Left lung (tissue), 10 donors: ENCODE measurements around the gene KIF26B. TPM values are rescaled to one million over a fixed set of nuclear protein-coding genes. Genes with fewer than 3 reads are reported as not detected.

Experiments
- ATAC-seq: fragments of 200-7000 bp; cut with Tn5 transposase; one replicate; pipeline ENCODE4 v1.9.1; 2020; ENCODE audit warnings: moderate library complexity
- DNase-seq, 4 donors: peaks; one replicate each; pipeline ENCODE4 v3.0.0-alpha.2; 2013 to 2020
- H3K27ac ChIP-seq, 2 donors: fragments of 200-600 bp; sonication (generic) in 1 of 2; one replicate each; pipeline versions ENCODE4 v1.5.0 to v1.8.0; 2020 to 2021
- H3K27me3 ChIP-seq, 2 donors: fragments of 200-600 bp; sonication (generic) in 1 of 2; one replicate each; pipeline versions ENCODE4 v1.5.0 to v1.8.0; 2020 to 2021
- H3K36me3 ChIP-seq, 2 donors: fragments of 200-600 bp; sonication (generic) in 1 of 2; one replicate each; pipeline versions ENCODE4 v1.5.0 to v1.8.0; 2020 to 2021
- H3K4me1 ChIP-seq, 2 donors: fragments of 200-600 bp; one replicate each; pipeline ENCODE4 v1.8.0; 2021
- H3K4me3 ChIP-seq, 2 donors: fragments of 200-600 bp; sonication (generic) in 1 of 2; one replicate each; pipeline versions ENCODE4 v1.5.0 to v1.8.0; 2020 to 2021; ENCODE audit warnings: mild to moderate bottlenecking in 1 of 2
- H3K9me3 ChIP-seq, 2 donors: fragments of 200-600 bp; sonication (generic) in 1 of 2; one replicate each; pipeline versions ENCODE4 v1.5.0 to v1.8.0; 2020 to 2021
- CTCF ChIP-seq, 2 donors: fragments of 200-600 bp; sonication (generic) in 1 of 2; IDR thresholded peaks; one replicate each; pipeline versions ENCODE4 v1.5.0 to v1.8.0; 2021; ENCODE audit warnings: antibody characterized with exemption in 2 of 2
- intact Hi-C, 2 donors: fragments of 100-400 bp; cut with DNase I; formaldehyde crosslinking; loops; one replicate each; pipeline versions ENCODE4 v1.11.2 to v1.14.2; 2022
- polyA plus RNA-seq, 6 donors: library from polyadenylated mRNA; unstranded; fragments of 120-200 nt; gene quantifications; one replicate each; pipeline ENCODE4 v1.2.1, GENCODE V29; 2013; ENCODE audit not compliant: insufficient read length in 6 of 6
- total RNA-seq, 2 donors: library from RNA; stranded (reverse); fragmentation: NEBNext Ultra II Directional; extraction: Animal tissue kit (Norgen Biotek cat#: 25700); gene quantifications; one replicate each; pipeline ENCODE4 v1.2.1, GENCODE V29; 2021
- donor health status: DM: no; HTN: yes; CAD: no.
- donor health status: DM: no; HTN: no; CAD: no.

Gene KIF26B
- total and polyA plus RNA-seq, 8 donors, result 3.9 to 28.3 (median 6.5) TPM

DNA sequence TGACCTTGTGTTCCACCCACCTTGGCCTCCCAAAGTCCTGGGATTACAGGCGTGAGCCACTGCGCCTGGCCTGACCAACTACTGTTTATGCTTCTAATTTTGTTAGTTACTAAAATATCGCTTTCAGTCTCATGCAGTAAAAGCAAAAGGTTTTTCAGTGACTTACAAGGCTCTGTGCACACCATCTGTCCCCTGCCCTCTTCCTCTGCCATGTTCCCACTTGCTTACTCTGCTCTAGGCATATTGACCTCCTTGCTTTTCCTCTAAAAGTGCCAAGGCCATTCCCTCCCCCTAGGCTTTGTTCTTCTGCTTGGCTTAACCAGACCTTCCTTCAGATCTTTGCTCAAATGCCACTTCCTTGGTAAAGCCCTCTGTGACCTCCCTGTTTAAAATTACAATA, 276.9 kb downstream of the KIF26B start:
- no peaks in the 10 kb centered on the region for H3K27me3 ChIP-seq
- H3K4me3 ChIP-seq, result no peak overlapping the region
- H3K4me1 ChIP-seq, result no peaks in the 10 kb centered on the region
- intact Hi-C loops, result no loop called here
- TF ChIP-seq CTCF (IDR thresholded peaks at IDR 0.05), result no peak
- DNase-seq, result no peak
- ATAC-seq, result no peak
- H3K36me3 ChIP-seq, result no peaks in the 10 kb centered on the region
- H3K9me3 ChIP-seq, result no peaks in the 10 kb centered on the region
- H3K27ac ChIP-seq, result no peak overlapping the region

DNA sequence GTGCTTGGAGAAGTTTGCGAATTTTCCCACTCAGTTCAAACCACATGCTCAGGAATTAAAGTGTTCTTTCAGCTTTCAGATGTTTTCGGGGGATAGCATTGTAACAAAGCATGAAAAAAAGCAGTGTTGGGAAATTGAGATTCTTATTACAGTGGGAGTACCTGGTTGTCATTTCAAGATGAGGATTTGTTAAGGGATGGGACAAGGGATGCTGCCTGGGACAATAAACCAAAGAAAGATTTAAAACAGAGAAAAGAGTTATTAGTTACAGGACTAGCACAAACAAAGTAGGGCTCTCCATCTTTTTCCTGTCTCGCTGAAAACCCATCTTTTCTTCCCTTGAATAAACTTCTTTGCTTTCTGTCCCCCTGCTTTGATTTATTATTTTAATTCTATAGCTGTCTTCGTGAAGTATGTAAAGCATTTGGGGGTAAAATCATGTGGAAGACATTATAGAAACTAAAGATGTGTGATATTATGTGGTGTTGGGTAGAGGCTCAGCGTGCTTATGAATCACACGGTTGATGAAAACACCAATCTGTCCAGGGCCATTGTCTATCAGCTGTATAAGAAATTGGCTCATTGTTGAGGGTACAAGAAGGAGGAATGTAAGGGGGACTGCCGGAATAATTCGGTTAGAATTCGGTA, 277.6 kb downstream of the KIF26B start:
- DNase-seq (no peak), ATAC-seq (no peak)
- H3K9me3 ChIP-seq, result no peaks in the 10 kb centered on the region
- no peaks in the 10 kb centered on the region for H3K36me3 ChIP-seq
- no peaks in the 10 kb centered on the region for H3K27me3 ChIP-seq
- TF ChIP-seq CTCF (IDR thresholded peaks at IDR 0.05), result no peak
- H3K4me1 ChIP-seq, result no peaks in the 10 kb centered on the region
- intact Hi-C loops, result no loop called here
- no peak overlapping the region for H3K4me3 ChIP-seq
- H3K27ac ChIP-seq, result no peak overlapping the region

DNA sequence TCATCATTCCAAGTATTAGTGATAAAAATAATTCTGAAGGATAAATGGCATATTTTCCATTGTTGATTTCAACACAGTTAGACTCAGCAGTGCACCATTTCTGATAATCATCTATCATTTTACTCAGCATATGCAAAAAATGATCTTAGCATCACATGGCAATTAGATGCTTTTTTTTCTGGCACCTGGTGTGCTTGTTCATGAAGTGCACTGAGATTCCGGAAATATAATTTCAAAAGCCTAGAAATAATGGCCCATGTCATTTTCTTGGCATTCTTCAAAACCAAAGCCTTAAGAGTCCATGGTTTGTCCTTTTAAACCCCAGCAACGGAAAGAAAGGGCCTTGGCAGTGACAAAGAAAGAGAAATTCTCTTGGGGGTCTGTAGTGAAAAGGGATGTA, 278.8 kb downstream of the KIF26B start:
- no peak for TF ChIP-seq CTCF (IDR thresholded peaks at IDR 0.05)
- Histone ChIP-seq H3K27me3 (no peaks in the 10 kb centered on the region), H3K4me3 (no peak overlapping the region), H3K36me3 (no peaks in the 10 kb centered on the region), H3K4me1 (no peaks in the 10 kb centered on the region), H3K27ac (no peak overlapping the region), H3K9me3 (no peaks in the 10 kb centered on the region)
- no peak for DNase-seq
- intact Hi-C loops, result no loop called here
- no peak for ATAC-seq

DNA sequence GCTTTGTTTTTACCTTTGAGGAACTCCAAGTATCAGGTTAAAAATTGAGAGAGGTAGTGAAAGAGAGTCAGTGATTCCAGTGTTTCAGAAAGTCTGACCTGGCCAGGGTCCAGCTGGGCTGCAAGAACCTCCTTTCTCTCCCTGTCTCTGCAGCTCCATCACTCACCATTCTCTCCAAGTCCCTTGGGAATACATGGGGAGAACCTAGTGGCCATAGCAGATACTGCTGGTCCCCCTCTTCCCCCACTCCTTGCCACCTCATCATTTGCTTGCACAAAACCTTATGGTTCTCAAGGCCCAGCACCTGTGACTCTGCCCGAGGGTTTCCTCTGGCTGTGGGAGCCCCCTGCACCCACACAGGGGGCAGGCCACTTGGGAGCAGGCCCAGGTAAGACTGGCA, 279.5 kb downstream of the KIF26B start:
- no peak for TF ChIP-seq CTCF (IDR thresholded peaks at IDR 0.05)
- Histone ChIP-seq H3K27me3 (no peaks in the 10 kb centered on the region), H3K4me1 (no peaks in the 10 kb centered on the region), H3K27ac (no peak overlapping the region), H3K36me3 (no peaks in the 10 kb centered on the region), H3K9me3 (no peaks in the 10 kb centered on the region), H3K4me3 (no peak overlapping the region)
- intact Hi-C loops, result no loop called here
- no peak for ATAC-seq
- no peak for DNase-seq

GRCh38 chr1:245436407-245436806, 281.6 kb downstream of the KIF26B start:
- ATAC-seq, result no peak
- intact Hi-C loops, result no loop called here
- H3K4me1 ChIP-seq, result no peaks in the 10 kb centered on the region
- peaks cover 0 to 4% of the 10 kb centered on the region in 2 donors for H3K27me3 ChIP-seq
- no peak overlapping the region for H3K27ac ChIP-seq
- no peak for DNase-seq
- no peaks in the 10 kb centered on the region for H3K9me3 ChIP-seq
- H3K4me3 ChIP-seq, result no peak overlapping the region
- no peaks in the 10 kb centered on the region for H3K36me3 ChIP-seq
- TF ChIP-seq CTCF (IDR thresholded peaks at IDR 0.05), result no peak
